ENCODE measurements around the gene PTPRCAP. TPM values are rescaled to one million over a fixed set of nuclear protein-coding genes. Genes with fewer than 3 reads are reported as not detected.
A peak's percentile ranks its signal among the peaks of the same experiment; 100 is the strongest.

Gene PTPRCAP
- total and polyA plus RNA-seq, 4 donors: 2.9 to 6.2 (median 4.5) TPM

DNA sequence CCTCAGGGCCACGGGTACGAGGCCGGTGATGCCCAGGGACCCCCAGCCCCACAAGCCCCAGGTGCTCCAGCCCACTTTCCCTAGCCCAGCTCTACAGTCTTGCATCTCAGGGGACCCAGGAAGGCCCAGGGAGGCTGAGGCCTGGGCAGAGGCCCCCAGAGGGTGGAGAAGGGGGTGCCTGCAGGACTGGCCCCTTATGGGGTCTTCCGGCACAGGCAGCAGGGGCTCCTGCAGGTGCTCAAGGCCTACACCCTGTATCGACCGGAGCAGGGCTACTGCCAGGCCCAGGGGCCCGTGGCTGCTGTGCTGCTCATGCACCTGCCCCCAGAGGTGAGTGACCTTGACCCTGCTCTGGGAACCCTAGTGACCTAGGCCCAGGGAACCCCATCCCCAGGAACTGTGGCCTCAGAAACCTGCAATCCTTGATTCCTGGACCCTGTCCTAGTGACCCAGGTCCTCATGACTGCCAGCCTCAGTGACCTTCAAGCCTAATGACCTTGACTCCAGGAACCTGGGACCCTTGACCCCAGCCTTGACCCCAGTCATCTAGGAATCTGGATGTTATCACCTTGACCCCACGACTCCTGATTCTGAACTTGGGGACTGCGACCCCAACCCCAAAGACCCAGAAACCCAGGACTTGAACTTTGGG is 31.7 kb downstream of the PTPRCAP start:
- WGBS: 87% methylated on average over 9 of the region's 9 CpGs
- H3K36me3 ChIP-seq (ENCODE audit: control insufficient read depth in 4 of 4, insufficient read depth in 3 of 4, low read depth in 1 of 4, low read length in 3 of 4): no peaks in the 10 kb centered on the region
- no peak for DNase-seq (ENCODE audit: low spot score)
- H3K9ac ChIP-seq (ENCODE audit: low read depth in 1 of 2, low read length in 2 of 2): no peak overlapping the region
- TF ChIP-seq, protein P1, sequence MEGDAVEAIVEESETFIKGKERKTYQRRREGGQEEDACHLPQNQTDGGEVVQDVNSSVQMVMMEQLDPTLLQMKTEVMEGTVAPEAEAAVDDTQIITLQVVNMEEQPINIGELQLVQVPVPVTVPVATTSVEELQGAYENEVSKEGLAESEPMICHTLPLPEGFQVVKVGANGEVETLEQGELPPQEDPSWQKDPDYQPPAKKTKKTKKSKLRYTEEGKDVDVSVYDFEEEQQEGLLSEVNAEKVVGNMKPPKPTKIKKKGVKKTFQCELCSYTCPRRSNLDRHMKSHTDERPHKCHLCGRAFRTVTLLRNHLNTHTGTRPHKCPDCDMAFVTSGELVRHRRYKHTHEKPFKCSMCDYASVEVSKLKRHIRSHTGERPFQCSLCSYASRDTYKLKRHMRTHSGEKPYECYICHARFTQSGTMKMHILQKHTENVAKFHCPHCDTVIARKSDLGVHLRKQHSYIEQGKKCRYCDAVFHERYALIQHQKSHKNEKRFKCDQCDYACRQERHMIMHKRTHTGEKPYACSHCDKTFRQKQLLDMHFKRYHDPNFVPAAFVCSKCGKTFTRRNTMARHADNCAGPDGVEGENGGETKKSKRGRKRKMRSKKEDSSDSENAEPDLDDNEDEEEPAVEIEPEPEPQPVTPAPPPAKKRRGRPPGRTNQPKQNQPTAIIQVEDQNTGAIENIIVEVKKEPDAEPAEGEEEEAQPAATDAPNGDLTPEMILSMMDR (IDR thresholded peaks at IDR 0.05; ENCODE audit: low read depth, low read length, missing input control): no peak
- TF ChIP-seq YY1 (IDR thresholded peaks at IDR 0.05) (no peak), GABPA (IDR thresholded peaks at IDR 0.05 in 1 of 2, conservative IDR thresholded peaks at IDR 0.05 in 1 of 2) (no peak), RAD21 (IDR thresholded peaks at IDR 0.05) (no peak), FOXA1 (IDR thresholded peaks at IDR 0.05) (no peak), NR2F2 (IDR thresholded peaks at IDR 0.05) (peak; percentile 76), RXRA (IDR thresholded peaks at IDR 0.05) (peak in 1 of 2 donors; percentile 30), SP1 (IDR thresholded peaks at IDR 0.05) (no peak), JUND (IDR thresholded peaks at IDR 0.05) (no peak), FOXA2 (IDR thresholded peaks at IDR 0.05) (no peak), HNF4G (IDR thresholded peaks at IDR 0.05) (no peak), TAF1 (conservative IDR thresholded peaks at IDR 0.05) (no peak), HNF4A (conservative IDR thresholded peaks at IDR 0.05) (peak in 1 of 2 donors; percentile 39), EGR1 (IDR thresholded peaks at IDR 0.05; ENCODE audit: low read depth in 2 of 2) (no peak)
- TF ChIP-seq, protein P2, sequence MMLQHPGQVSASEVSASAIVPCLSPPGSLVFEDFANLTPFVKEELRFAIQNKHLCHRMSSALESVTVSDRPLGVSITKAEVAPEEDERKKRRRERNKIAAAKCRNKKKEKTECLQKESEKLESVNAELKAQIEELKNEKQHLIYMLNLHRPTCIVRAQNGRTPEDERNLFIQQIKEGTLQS (IDR thresholded peaks at IDR 0.05): no peak
- TF ChIP-seq, protein P3, sequence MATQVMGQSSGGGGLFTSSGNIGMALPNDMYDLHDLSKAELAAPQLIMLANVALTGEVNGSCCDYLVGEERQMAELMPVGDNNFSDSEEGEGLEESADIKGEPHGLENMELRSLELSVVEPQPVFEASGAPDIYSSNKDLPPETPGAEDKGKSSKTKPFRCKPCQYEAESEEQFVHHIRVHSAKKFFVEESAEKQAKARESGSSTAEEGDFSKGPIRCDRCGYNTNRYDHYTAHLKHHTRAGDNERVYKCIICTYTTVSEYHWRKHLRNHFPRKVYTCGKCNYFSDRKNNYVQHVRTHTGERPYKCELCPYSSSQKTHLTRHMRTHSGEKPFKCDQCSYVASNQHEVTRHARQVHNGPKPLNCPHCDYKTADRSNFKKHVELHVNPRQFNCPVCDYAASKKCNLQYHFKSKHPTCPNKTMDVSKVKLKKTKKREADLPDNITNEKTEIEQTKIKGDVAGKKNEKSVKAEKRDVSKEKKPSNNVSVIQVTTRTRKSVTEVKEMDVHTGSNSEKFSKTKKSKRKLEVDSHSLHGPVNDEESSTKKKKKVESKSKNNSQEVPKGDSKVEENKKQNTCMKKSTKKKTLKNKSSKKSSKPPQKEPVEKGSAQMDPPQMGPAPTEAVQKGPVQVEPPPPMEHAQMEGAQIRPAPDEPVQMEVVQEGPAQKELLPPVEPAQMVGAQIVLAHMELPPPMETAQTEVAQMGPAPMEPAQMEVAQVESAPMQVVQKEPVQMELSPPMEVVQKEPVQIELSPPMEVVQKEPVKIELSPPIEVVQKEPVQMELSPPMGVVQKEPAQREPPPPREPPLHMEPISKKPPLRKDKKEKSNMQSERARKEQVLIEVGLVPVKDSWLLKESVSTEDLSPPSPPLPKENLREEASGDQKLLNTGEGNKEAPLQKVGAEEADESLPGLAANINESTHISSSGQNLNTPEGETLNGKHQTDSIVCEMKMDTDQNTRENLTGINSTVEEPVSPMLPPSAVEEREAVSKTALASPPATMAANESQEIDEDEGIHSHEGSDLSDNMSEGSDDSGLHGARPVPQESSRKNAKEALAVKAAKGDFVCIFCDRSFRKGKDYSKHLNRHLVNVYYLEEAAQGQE (IDR thresholded peaks at IDR 0.05): no peak
- TF ChIP-seq, protein P4, sequence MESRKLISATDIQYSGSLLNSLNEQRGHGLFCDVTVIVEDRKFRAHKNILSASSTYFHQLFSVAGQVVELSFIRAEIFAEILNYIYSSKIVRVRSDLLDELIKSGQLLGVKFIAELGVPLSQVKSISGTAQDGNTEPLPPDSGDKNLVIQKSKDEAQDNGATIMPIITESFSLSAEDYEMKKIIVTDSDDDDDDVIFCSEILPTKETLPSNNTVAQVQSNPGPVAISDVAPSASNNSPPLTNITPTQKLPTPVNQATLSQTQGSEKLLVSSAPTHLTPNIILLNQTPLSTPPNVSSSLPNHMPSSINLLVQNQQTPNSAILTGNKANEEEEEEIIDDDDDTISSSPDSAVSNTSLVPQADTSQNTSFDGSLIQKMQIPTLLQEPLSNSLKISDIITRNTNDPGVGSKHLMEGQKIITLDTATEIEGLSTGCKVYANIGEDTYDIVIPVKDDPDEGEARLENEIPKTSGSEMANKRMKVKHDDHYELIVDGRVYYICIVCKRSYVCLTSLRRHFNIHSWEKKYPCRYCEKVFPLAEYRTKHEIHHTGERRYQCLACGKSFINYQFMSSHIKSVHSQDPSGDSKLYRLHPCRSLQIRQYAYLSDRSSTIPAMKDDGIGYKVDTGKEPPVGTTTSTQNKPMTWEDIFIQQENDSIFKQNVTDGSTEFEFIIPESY (IDR thresholded peaks at IDR 0.05): no peak
- TF ChIP-seq, protein P5, sequence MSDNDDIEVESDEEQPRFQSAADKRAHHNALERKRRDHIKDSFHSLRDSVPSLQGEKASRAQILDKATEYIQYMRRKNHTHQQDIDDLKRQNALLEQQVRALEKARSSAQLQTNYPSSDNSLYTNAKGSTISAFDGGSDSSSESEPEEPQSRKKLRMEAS (IDR thresholded peaks at IDR 0.05): no peak
- H3K27me3 ChIP-seq (ENCODE audit: control insufficient read depth in 4 of 4, insufficient read depth in 4 of 4, low read length in 3 of 4): no peaks in the 10 kb centered on the region
- H3K27ac ChIP-seq (ENCODE audit: low read depth in 1 of 2, low read length in 2 of 2): no peak overlapping the region
- H3K4me3 ChIP-seq (ENCODE audit: low read depth in 1 of 3, low read length in 3 of 3): no peak overlapping the region
- no peaks in the 10 kb centered on the region for H3K9me3 ChIP-seq (ENCODE audit: control insufficient read depth in 4 of 4, low read length in 3 of 4)
- H3K4me1 ChIP-seq (ENCODE audit: control insufficient read depth in 4 of 4, insufficient read depth in 4 of 4, low read length in 3 of 4): peaks cover 4 to 14% (median 10%) of the 10 kb centered on the region in 4 donors

Data from liver (tissue), 9 donors.